ENCODE results near the gene ADCY6. TPM values are rescaled to one million over a fixed set of nuclear protein-coding genes. Genes with fewer than 3 reads are reported as not detected.
A peak's percentile ranks its signal among the peaks of the same experiment; 100 is the strongest.

The ADCY6 gene
- total RNA-seq, result 98.0 TPM

- DNase-seq (ENCODE audit: low spot score), result peak; percentile 87
These were observed at the start of gene ADCY6 for GRCh38 chr12:48788854-48789775. Gene ADCY6 (minus strand): TSS chr12:48789089. CDS start chr12:48783434, 5,655 bp downstream.

GRCh38 chr12:48838048-48838447, 49.2 kb upstream of the ADCY6 start:
- DNase-seq (ENCODE audit: low spot score), result no peak

- no peak for DNase-seq (ENCODE audit: low spot score)
These were observed 43.6 kb upstream of the ADCY6 start for GRCh38 chr12:48832321-48833060.

- no peak for DNase-seq (ENCODE audit: low spot score)
These were observed 42.4 kb upstream of the ADCY6 start for GRCh38 chr12:48831257-48831656.

GRCh38 chr12:48828841-48829575, 40.1 kb upstream of the ADCY6 start:
- DNase-seq (ENCODE audit: low spot score), result no peak

GRCh38 chr12:48828293-48828692, 39.4 kb upstream of the ADCY6 start:
- no peak for DNase-seq (ENCODE audit: low spot score)

GRCh38 chr12:48827513-48828096, 38.7 kb upstream of the ADCY6 start:
- DNase-seq (ENCODE audit: low spot score), result no peak

GRCh38 chr12:48827026-48827425, 38.1 kb upstream of the ADCY6 start:
- DNase-seq (ENCODE audit: low spot score), result no peak

- no peak for DNase-seq (ENCODE audit: low spot score)
These were observed 37.4 kb upstream of the ADCY6 start for GRCh38 chr12:48826209-48826855.

GRCh38 chr12:48824905-48825304, 36.0 kb upstream of the ADCY6 start:
- DNase-seq (ENCODE audit: low spot score), result no peak

GRCh38 chr12:48824112-48824511, 35.2 kb upstream of the ADCY6 start:
- no peak for DNase-seq (ENCODE audit: low spot score)

GRCh38 chr12:48823281-48823680, 34.4 kb upstream of the ADCY6 start:
- no peak for DNase-seq (ENCODE audit: low spot score)

GRCh38 chr12:48822711-48823110, 33.8 kb upstream of the ADCY6 start:
- DNase-seq (ENCODE audit: low spot score), result no peak

GRCh38 chr12:48822139-48822538, 33.2 kb upstream of the ADCY6 start:
- no peak for DNase-seq (ENCODE audit: low spot score)

- DNase-seq (ENCODE audit: low spot score), result no peak
These were observed 31.3 kb upstream of the ADCY6 start for GRCh38 chr12:48819986-48820725.

- DNase-seq (ENCODE audit: low spot score), result no peak
These were observed 30.1 kb upstream of the ADCY6 start for GRCh38 chr12:48818831-48819590.

- peak; percentile 80 for DNase-seq (ENCODE audit: low spot score)
These were observed 29.3 kb upstream of the ADCY6 start, which contains the start of gene CACNB3 for GRCh38 chr12:48817873-48818830. Gene CACNB3 (plus strand): TSS chr12:48818496. CDS start chr12:48818930, 434 bp downstream.

- DNase-seq (ENCODE audit: low spot score), result no peak
These were observed 27.4 kb upstream of the ADCY6 start for GRCh38 chr12:48816143-48816854.

Data from ureter (tissue), 1 donor.